DND-41 (cell line): ENCODE measurements around the gene RIT2.

Experiments
- ATAC-seq: fragments of 200-7000 bp; cut with Tn5 transposase; 3 replicates; pipeline ENCODE4 v1.9.1; 2021; ENCODE audit warnings: low read depth; ENCODE audit not compliant: insufficient read depth
- DNase-seq: peaks from one replicate; pipeline ENCODE4 v3.0.0-alpha.2; 2020
- H2AFZ ChIP-seq: 2 replicates; pipeline ENCODE4 v1.6.0; 2012; ENCODE audit warnings: low read depth, low read length
- H3K27ac ChIP-seq: 2 replicates; pipeline ENCODE4 v1.5.1; 2012; ENCODE audit warnings: low read length, inconsistent platforms
- H3K27me3 ChIP-seq: fragments of 200-600 bp; sonication (generic); 2 replicates; pipeline ENCODE4 v1.6.0; 2012; ENCODE audit warnings: low read length, mild to moderate bottlenecking, inconsistent platforms; ENCODE audit not compliant: insufficient read depth, poor library complexity
- H3K36me3 ChIP-seq: 2 replicates; pipeline ENCODE4 v1.5.1; 2012; ENCODE audit warnings: low read length, inconsistent platforms; ENCODE audit not compliant: insufficient read depth
- H3K4me1 ChIP-seq: 2 replicates; pipeline ENCODE4 v1.5.1; 2012; ENCODE audit warnings: mild to moderate bottlenecking, low read length; ENCODE audit not compliant: insufficient read depth
- H3K4me2 ChIP-seq: 2 replicates; pipeline ENCODE4 v1.6.0; 2012; ENCODE audit warnings: mild to moderate bottlenecking, moderate library complexity, low read length, inconsistent platforms; ENCODE audit not compliant: insufficient read depth
- H3K4me3 ChIP-seq, 2 experiments: fragments of 200-600 bp in 1 of 2; shearing (Covaris generic) in 1 of 2; 2 replicates each; pipeline ENCODE4 v1.5.1; 2012 to 2016; ENCODE audit warnings: inconsistent platforms in 2 of 2, low read length in 2 of 2, mild to moderate bottlenecking in 2 of 2, low read depth in 1 of 2, moderate library complexity in 1 of 2
- H3K79me2 ChIP-seq: 2 replicates; pipeline ENCODE4 v1.6.0; 2012; ENCODE audit warnings: low read length, inconsistent platforms; ENCODE audit not compliant: insufficient read depth
- H3K9ac ChIP-seq: 2 replicates; pipeline ENCODE4 v1.6.0; 2012; ENCODE audit warnings: low read depth, mild to moderate bottlenecking, inconsistent platforms, low read length, moderate library complexity
- H3K9me3 ChIP-seq: 2 replicates; pipeline ENCODE4 v1.5.1; 2012; ENCODE audit warnings: low read length, moderate library complexity, mild to moderate bottlenecking, inconsistent platforms; ENCODE audit not compliant: insufficient read depth, severe bottlenecking
- H4K20me1 ChIP-seq: 2 replicates; pipeline ENCODE4 v1.6.0; 2012; ENCODE audit warnings: low read length; ENCODE audit not compliant: insufficient read depth
- CTCF ChIP-seq: IDR thresholded peaks from 2 replicates; pipeline ENCODE4 v1.5.1; 2012; ENCODE audit warnings: borderline replicate concordance, low read length, moderate library complexity, mild to moderate bottlenecking; ENCODE audit not compliant: poor library complexity, severe bottlenecking; ENCODE audit errors: extremely low read depth
- EZH2 ChIP-seq: IDR thresholded peaks from 3 replicates; pipeline ENCODE4 v1.6.1; 2012; ENCODE audit warnings: borderline replicate concordance, low read depth, mild to moderate bottlenecking, moderate library complexity, low read length, inconsistent platforms; ENCODE audit not compliant: severe bottlenecking

The RIT2 gene

GRCh38 chr18:42734520-42734919 is 381.0 kb downstream of the RIT2 start:
- Histone ChIP-seq H3K4me2 (no peak overlapping the region), H3K9me3 (no peaks in the 10 kb centered on the region), H3K79me2 (no peaks in the 10 kb centered on the region), H3K27ac (no peak overlapping the region), H3K4me3 (no peak overlapping the region), H3K27me3 (no peaks in the 10 kb centered on the region), H2AFZ (no peak overlapping the region), H3K4me1 (no peaks in the 10 kb centered on the region), H4K20me1 (no peaks in the 10 kb centered on the region), H3K9ac (no peak overlapping the region), H3K36me3 (no peaks in the 10 kb centered on the region)
- ATAC-seq (no peak), DNase-seq (no peak)
- TF ChIP-seq EZH2, result no peak
- TF ChIP-seq CTCF, result no peak

GRCh38 chr18:42730272-42730671 is 385.2 kb downstream of the RIT2 start:
- Histone ChIP-seq H3K27ac (no peak overlapping the region), H3K36me3 (no peaks in the 10 kb centered on the region), H3K27me3 (no peaks in the 10 kb centered on the region), H2AFZ (no peak overlapping the region), H3K4me3 (no peak overlapping the region), H3K79me2 (no peaks in the 10 kb centered on the region), H4K20me1 (no peaks in the 10 kb centered on the region), H3K4me2 (no peak overlapping the region), H3K9me3 (no peaks in the 10 kb centered on the region), H3K9ac (no peak overlapping the region), H3K4me1 (no peaks in the 10 kb centered on the region)
- DNase-seq (no peak), ATAC-seq (no peak)
- TF ChIP-seq EZH2, result no peak
- no peak for TF ChIP-seq CTCF

- Histone ChIP-seq H2AFZ (no peak overlapping the region), H3K4me2 (no peak overlapping the region), H3K36me3 (no peaks in the 10 kb centered on the region), H3K9ac (no peak overlapping the region), H3K27ac (no peak overlapping the region), H4K20me1 (no peaks in the 10 kb centered on the region), H3K4me3 (no peak overlapping the region), H3K79me2 (no peaks in the 10 kb centered on the region), H3K4me1 (no peaks in the 10 kb centered on the region), H3K9me3 (no peaks in the 10 kb centered on the region), H3K27me3 (no peaks in the 10 kb centered on the region)
- TF ChIP-seq CTCF (no peak), EZH2 (no peak)
- ATAC-seq (no peak), DNase-seq (no peak)
Observed at GRCh38 chr18:42719221-42719620, 396.3 kb downstream of the RIT2 start.

GRCh38 chr18:42712065-42712464 is 403.4 kb downstream of the RIT2 start:
- no peak overlapping the region for H3K9ac ChIP-seq
- no peak for ATAC-seq
- H3K4me3 ChIP-seq, result no peak overlapping the region
- TF ChIP-seq CTCF (no peak), EZH2 (no peak)
- peaks cover 12% of the 10 kb centered on the region for H3K4me1 ChIP-seq
- H4K20me1 ChIP-seq, result no peaks in the 10 kb centered on the region
- no peak overlapping the region for H3K4me2 ChIP-seq
- no peaks in the 10 kb centered on the region for H3K27me3 ChIP-seq
- no peak overlapping the region for H3K27ac ChIP-seq
- no peaks in the 10 kb centered on the region for H3K36me3 ChIP-seq
- H2AFZ ChIP-seq, result no peak overlapping the region
- no peak for DNase-seq
- H3K79me2 ChIP-seq, result no peaks in the 10 kb centered on the region
- no peaks in the 10 kb centered on the region for H3K9me3 ChIP-seq
